ENCODE results near the gene ZFYVE27.

- TF ChIP-seq CTCF (IDR thresholded peaks at IDR 0.05; ENCODE audit: low read length) = no peak
- TF ChIP-seq EZH2phosphoT487 (IDR thresholded peaks at IDR 0.05; ENCODE audit: low read length) = no peak
Measured at GRCh38 chr10:97801422-97801821, 64.5 kb downstream of the ZFYVE27 start.

Measured in MM.1S (cell line).